Adrenal gland (tissue), 12 donors: ENCODE data around the gene AGT. TPM values are rescaled to one million over a fixed set of nuclear protein-coding genes. Genes with fewer than 3 reads are reported as not detected.
A peak's percentile ranks its signal among the peaks of the same experiment; 100 is the strongest.

Source experiments
- DNase-seq, 7 donors: peaks; one replicate each; pipeline ENCODE4 v3.0.0-alpha.2; 2019 to 2020
- H3K27ac ChIP-seq, 5 donors: fragments of 200-600 bp; sonication (generic) in 4 of 5; 1 replicate in 3 of 5; 2 replicates in 2 of 5; pipeline versions ENCODE4 v1.5.1 to v1.8.0; 2016 to 2020; ENCODE audit warnings: mild to moderate bottlenecking in 1 of 5
- H3K27me3 ChIP-seq: fragments of 200-600 bp; 2 replicates; pipeline ENCODE4 v1.8.0; 2021
- H3K36me3 ChIP-seq, 2 donors: fragments of 200-600 bp; replicated peaks in 1 of 2; 1 replicate in 1 of 2; 2 replicates in 1 of 2; pipeline versions ENCODE4 v1.5.1 to v1.8.0; 2018 to 2022
- H3K4me1 ChIP-seq, 2 donors: fragments of 200-600 bp; replicated peaks in 1 of 2; 1 replicate in 1 of 2; 2 replicates in 1 of 2; pipeline versions ENCODE4 v1.5.1 to v1.8.0; 2018 to 2021
- H3K4me3 ChIP-seq, 4 donors: fragments of 200-600 bp; sonication (generic) in 3 of 4; one replicate each; pipeline ENCODE4 v1.5.1; 2016 to 2018
- H3K9me3 ChIP-seq, 3 donors: fragments of 200-600 bp; sonication (generic) in 1 of 3; replicated peaks in 1 of 3; 1 replicate in 2 of 3; 2 replicates in 1 of 3; pipeline versions ENCODE4 v1.5.1 to v1.8.0; 2016 to 2021
- POLR2A ChIP-seq, 2 donors: fragments of 450-650 bp; IDR thresholded peaks; one replicate each; pipeline ENCODE4 v1.6.1; 2017; ENCODE audit warnings: antibody characterized with exemption in 2 of 2, mild to moderate bottlenecking in 2 of 2, moderate library complexity in 1 of 2
- WGBS, 4 donors: extraction: QIAGEN DNeasy Blood & Tissue Kit in 2 of 4; methylation state at CpG; one replicate each; pipeline versions ENCODE4 v1.1.5 to v1.1.7; 2013 to 2017; 5-methylcytosine and 5-hydroxymethylcytosine counted together
- intact Hi-C, 2 donors: fragments of 100-400 bp; cut with DNase I; formaldehyde crosslinking; loops; one replicate each; pipeline versions ENCODE4 v1.14.1 to v1.15.0; 2022 to 2023
- polyA plus RNA-seq, 3 donors: library from polyadenylated mRNA; stranded (reverse); fragments of 200-250 nt in 2 of 3; fragments of 350-450 nt in 1 of 3; fragmentation: Illumina TruSeq in 1 of 3; extraction: RNeasy Lipid Tissue Mini Kit (QIAGEN cat#74804) in 1 of 3; gene quantifications; one replicate each; pipeline ENCODE4 v1.2.3, GENCODE V29; 2013 to 2014
- total RNA-seq, 9 donors: library from RNA; depleted of rRNA in 4 of 9; stranded (reverse); fragments of >200 nt in 4 of 9; fragments of 120-200 nt in 1 of 9; fragmentation: NEBNext Ultra II Directional in 1 of 9; extraction: Animal tissue kit (Norgen Biotek cat#: 25700) in 1 of 9; gene quantifications; one replicate each; pipeline versions ENCODE4 v1.1.0 to v1.2.4, GENCODE V29; 2013 to 2023
- TF ChIP-seq, protein P1 (sequence below), 6 experiments: fragments of 450-650 bp in 4 of 6; fragments of 200-600 bp in 2 of 6; sonication (generic) in 1 of 6; IDR thresholded peaks; 1 replicate in 5 of 6; 2 replicates in 1 of 6; pipeline versions ENCODE4 v1.5.1 to v1.8.0; 2016 to 2021; ENCODE audit warnings: antibody characterized with exemption in 6 of 6, mild to moderate bottlenecking in 2 of 6, moderate library complexity in 1 of 6
- donor health status: healthy with polysubstance abuse.
- donor health status: Bipolar disorder and iron deficiency.
- donor health status: DM: yes; HTN: yes; CAD: no.
- donor health status: DM: no; HTN: no; CAD: no.
- donor health status: DM: no; HTN: no; CAD: no.
- donor health status: DM: yes; HTN: yes; CAD: no.

Gene AGT
- total and polyA plus RNA-seq, 12 donors: 6.3 to 103 (median 18.7) TPM

GRCh38 chr1:230747127-230747730 lies 33.3 kb upstream of the AGT start, which contains the start of gene CAPN9:
Gene CAPN9, plus strand, starts transcription at chr1:230747388. Its CDS starts 109 bp downstream, at chr1:230747497.
- H3K27ac ChIP-seq: no peak within 1 kb of the TSS
- no peak within 1 kb of the TSS for H3K4me3 ChIP-seq
- 70 to 77% (median 76%) methylated on average over 11 to 14 of the region's 14 CpGs for WGBS, 4 donors
- DNase-seq: peak in 1 of 7 donors; percentile 23
- H3K36me3 ChIP-seq: no peaks in the 10 kb centered on the region
- H3K4me1 ChIP-seq: no peaks in the 10 kb centered on the region
- no peaks in the 10 kb centered on the region for H3K27me3 ChIP-seq
- intact Hi-C loops: no loop called here
- TF ChIP-seq, protein P1, sequence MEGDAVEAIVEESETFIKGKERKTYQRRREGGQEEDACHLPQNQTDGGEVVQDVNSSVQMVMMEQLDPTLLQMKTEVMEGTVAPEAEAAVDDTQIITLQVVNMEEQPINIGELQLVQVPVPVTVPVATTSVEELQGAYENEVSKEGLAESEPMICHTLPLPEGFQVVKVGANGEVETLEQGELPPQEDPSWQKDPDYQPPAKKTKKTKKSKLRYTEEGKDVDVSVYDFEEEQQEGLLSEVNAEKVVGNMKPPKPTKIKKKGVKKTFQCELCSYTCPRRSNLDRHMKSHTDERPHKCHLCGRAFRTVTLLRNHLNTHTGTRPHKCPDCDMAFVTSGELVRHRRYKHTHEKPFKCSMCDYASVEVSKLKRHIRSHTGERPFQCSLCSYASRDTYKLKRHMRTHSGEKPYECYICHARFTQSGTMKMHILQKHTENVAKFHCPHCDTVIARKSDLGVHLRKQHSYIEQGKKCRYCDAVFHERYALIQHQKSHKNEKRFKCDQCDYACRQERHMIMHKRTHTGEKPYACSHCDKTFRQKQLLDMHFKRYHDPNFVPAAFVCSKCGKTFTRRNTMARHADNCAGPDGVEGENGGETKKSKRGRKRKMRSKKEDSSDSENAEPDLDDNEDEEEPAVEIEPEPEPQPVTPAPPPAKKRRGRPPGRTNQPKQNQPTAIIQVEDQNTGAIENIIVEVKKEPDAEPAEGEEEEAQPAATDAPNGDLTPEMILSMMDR (IDR thresholded peaks at IDR 0.05): no peak
- TF ChIP-seq POLR2A (IDR thresholded peaks at IDR 0.05): no peak
- H3K9me3 ChIP-seq: no peaks in the 10 kb centered on the region

GRCh38 chr1:230746617-230747016 lies 32.7 kb upstream of the AGT start:
- Histone ChIP-seq H3K36me3 (no peaks in the 10 kb centered on the region), H3K9me3 (no peaks in the 10 kb centered on the region), H3K27ac (no peak overlapping the region), H3K4me1 (no peaks in the 10 kb centered on the region), H3K4me3 (no peak overlapping the region), H3K27me3 (no peaks in the 10 kb centered on the region)
- intact Hi-C loops: no loop called here
- DNase-seq: no peak
- WGBS, 4 donors: 89 to 96% (median 93%) methylated on average over 4 of the region's 4 CpGs
- TF ChIP-seq, protein P1 (IDR thresholded peaks at IDR 0.05): no peak
- TF ChIP-seq POLR2A (IDR thresholded peaks at IDR 0.05): no peak

GRCh38 chr1:230745071-230745470 lies 31.1 kb upstream of the AGT start:
- TF ChIP-seq POLR2A (IDR thresholded peaks at IDR 0.05): no peak
- TF ChIP-seq, protein P1 (IDR thresholded peaks at IDR 0.05): no peak
- H3K27ac ChIP-seq: no peak overlapping the region
- no peaks in the 10 kb centered on the region for H3K36me3 ChIP-seq
- DNase-seq: no peak
- H3K27me3 ChIP-seq: no peaks in the 10 kb centered on the region
- no peak overlapping the region for H3K4me3 ChIP-seq
- no peaks in the 10 kb centered on the region for H3K9me3 ChIP-seq
- 68 to 79% (median 71%) methylated on average over 3 of the region's 3 CpGs for whole genome bisulfite sequencing, 4 donors
- no peaks in the 10 kb centered on the region for H3K4me1 ChIP-seq
- intact Hi-C loops: no loop called here

GRCh38 chr1:230744382-230744781 lies 30.5 kb upstream of the AGT start:
- Histone ChIP-seq H3K27ac (no peak overlapping the region), H3K27me3 (no peaks in the 10 kb centered on the region), H3K36me3 (no peaks in the 10 kb centered on the region), H3K4me1 (no peaks in the 10 kb centered on the region), H3K9me3 (no peaks in the 10 kb centered on the region), H3K4me3 (no peak overlapping the region)
- intact Hi-C loops: no loop called here
- DNase-seq: no peak
- no peak for TF ChIP-seq POLR2A (IDR thresholded peaks at IDR 0.05)
- TF ChIP-seq, protein P1 (IDR thresholded peaks at IDR 0.05): no peak
- WGBS, 4 donors: 66 to 84% (median 78%) methylated on average over 5 of the region's 5 CpGs
